ENCODE measurements around the gene CDYL. TPM values are rescaled to one million over a fixed set of nuclear protein-coding genes. Genes with fewer than 3 reads are reported as not detected.
"Not testable (repeated sequence)": the region's sequence is repeated elsewhere in the genome, so short reads cannot be mapped to it uniquely, and the experiment has no call there.

Gene CDYL
- total RNA-seq, 1 donor from 2014 or later = 26.9 TPM

- intact Hi-C loops (cut with micrococcal nuclease) = no loop called here
These were observed 27.1 kb downstream of the CDYL start for GRCh38 chr6:4803343-4803744.

DNA sequence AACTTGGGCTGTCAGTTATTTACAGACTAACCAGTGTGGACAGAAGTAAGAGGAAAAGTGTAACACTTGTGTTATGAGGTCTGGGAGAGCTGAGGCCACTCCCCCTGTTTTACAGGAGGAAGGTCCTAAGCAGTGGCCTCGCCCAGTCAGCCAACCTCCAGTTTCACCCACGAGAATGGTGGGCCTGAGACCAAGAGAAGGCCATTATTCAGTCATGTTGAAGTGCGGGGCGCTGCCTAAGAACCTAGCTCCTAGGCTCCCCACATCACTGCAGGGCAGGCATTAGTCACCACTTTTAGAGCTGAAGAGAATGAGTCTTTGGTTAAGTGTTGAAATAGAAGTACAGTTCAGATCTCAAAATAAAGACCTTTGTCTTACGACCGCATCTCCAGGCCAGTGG lies 27.9 kb downstream of the CDYL start:
- intact Hi-C loops (cut with micrococcal nuclease) = no loop called here

GRCh38 chr6:4805553-4806336 lies 29.5 kb downstream of the CDYL start:
- intact Hi-C loops (cut with micrococcal nuclease) = no loop called here

- intact Hi-C loops (cut with micrococcal nuclease) = no loop called here
These were observed 30.1 kb downstream of the CDYL start for GRCh38 chr6:4806337-4806725.

DNA sequence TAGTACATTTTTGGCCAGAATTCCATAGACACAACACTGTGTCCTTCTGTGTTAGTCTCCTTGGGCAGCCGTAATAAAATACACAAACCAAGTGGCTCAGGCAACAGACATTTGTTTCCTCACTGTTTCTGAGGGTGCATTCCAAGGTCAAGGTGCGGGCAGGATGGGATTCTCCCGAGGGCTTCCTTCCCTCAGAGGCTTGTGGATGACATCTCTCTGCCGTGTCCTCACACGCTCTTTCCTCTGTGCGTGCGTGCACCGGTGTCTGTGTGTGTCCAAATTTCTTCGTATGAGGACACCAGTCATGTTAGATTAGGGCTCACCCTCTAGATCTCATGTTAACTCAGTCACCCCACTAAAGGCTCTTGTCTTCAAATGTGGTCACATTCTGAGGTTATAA lies 30.6 kb downstream of the CDYL start:
- intact Hi-C loops (cut with micrococcal nuclease) = no loop called here

DNA sequence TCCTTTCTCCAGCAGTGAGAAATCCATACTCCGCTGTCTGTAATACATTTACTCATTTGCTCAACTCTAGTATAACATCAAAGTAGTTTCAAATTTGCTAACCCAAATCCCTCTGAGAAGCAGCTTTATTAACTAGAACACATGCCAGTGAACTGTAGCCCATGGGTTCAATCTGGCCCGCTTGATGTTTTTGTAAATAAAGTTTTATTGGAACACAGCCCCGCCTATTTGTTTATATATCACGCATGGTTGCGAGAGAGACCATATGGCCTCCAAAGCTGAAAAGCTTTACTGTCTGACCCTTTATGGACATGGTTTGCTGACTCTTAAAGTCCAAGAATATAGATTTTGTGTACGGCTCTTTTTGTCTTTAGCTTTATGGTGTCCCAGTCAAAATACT lies 32.2 kb downstream of the CDYL start:
- intact Hi-C loops (cut with micrococcal nuclease) = no loop called here

GRCh38 chr6:4809999-4810918 lies 34.1 kb downstream of the CDYL start:
- intact Hi-C loops (cut with micrococcal nuclease) = no loop called here

GRCh38 chr6:4812068-4812467 lies 35.9 kb downstream of the CDYL start:
- intact Hi-C loops (cut with micrococcal nuclease) = no loop called here

- intact Hi-C loops (cut with micrococcal nuclease) = no loop called here
These were observed 36.9 kb downstream of the CDYL start for GRCh38 chr6:4813055-4813454.

DNA sequence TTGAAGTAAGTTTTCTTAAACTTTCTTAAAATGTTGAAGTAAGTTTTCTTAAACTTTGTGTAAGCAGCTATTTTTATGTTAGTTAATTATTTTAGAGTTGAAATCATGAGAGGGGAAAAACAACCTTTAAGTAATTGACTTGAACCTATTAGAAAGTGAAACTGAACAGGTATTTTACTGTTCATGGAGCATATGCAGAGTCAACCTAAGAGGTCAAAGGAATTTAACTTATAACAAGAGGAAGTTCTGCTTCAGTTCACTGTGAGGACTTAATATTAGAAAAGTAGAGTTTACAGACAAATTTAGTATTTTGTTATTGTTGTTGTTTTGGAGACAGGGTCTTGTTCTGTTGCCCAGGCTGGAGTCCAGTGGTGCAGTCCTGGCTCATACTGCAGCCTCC lies 38.0 kb downstream of the CDYL start:
- intact Hi-C loops (cut with micrococcal nuclease) = no loop called here

- intact Hi-C loops (cut with micrococcal nuclease) = no loop called here
These were observed 38.8 kb downstream of the CDYL start for GRCh38 chr6:4814987-4815386.

DNA sequence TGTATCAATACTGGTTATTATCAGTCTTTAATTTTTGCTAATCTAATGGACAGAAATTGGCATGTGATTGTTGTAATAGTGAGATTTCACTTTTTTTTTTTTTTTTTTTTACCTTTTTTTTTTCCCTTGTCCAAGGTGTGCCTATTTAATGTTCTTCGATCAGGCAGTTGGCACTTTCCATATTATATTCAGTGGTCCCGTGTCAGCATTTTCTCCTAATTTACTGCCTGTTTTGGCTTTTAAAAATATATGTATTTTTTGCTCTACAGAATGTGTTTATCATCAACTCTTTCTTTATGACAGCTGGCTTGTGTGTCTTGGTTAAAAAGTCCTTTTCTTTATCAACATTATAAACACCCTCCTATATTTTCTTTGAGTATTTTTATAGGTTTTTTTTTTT lies 39.4 kb downstream of the CDYL start:
- intact Hi-C loops (cut with micrococcal nuclease) = no loop called here

GRCh38 chr6:4816904-4817303 lies 40.7 kb downstream of the CDYL start:
- intact Hi-C loops (cut with micrococcal nuclease) = no loop called here

DNA sequence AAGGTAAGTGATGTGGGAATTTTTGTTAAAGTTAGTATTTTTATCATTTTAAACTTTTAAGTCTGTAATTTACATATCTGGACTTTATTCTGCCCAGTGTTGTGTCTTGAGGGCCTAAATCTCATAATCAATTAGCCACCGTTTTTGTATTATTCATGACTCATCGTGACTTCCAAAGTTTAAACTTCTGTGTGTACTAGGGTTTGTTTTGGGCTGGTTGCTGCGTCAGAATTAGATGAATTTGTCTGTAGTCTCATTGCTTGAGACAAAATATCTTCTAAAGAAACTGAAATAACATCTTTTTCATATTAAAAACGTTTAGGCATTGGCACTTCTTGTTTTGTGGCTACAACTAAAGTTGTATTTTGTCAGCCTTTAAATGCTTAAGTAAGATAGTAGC lies 41.3 kb downstream of the CDYL start:
- intact Hi-C loops (cut with micrococcal nuclease) = no loop called here

DNA sequence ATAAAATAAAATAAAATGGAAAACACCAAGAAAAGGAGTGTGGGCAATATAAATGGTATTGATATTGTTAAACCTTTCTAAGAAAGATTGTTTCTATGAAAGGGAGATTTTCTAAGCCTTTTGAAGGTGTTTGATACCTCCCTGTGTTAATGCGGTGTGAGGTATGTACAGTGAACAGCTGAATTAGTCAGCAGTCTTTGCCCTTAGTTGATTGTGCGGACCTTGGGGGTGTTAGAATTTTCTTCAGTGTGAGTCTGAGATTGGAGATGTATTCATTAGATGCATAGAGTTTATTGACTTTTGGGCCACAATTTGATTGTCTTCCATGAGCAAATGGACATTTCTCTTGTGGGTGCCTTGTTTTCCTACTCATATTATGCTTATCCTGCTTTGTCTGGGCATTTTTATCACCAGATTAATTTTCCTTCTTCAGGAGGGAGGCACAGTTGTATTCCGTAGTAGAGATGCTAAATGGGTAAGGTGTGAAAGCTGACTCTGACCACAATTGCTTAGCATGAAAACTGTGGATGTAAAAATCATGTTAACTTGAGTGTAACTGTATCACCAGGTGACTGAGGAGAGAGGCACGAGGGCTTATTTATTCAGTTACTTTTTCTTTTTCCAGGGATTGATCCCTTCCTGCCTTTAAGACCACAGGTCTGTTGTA lies 42.2 kb downstream of the CDYL start:
- intact Hi-C loops (cut with micrococcal nuclease) = no loop called here

GRCh38 chr6:4819706-4820283 lies 43.6 kb downstream of the CDYL start:
- intact Hi-C loops (cut with micrococcal nuclease) = no loop called here

DNA sequence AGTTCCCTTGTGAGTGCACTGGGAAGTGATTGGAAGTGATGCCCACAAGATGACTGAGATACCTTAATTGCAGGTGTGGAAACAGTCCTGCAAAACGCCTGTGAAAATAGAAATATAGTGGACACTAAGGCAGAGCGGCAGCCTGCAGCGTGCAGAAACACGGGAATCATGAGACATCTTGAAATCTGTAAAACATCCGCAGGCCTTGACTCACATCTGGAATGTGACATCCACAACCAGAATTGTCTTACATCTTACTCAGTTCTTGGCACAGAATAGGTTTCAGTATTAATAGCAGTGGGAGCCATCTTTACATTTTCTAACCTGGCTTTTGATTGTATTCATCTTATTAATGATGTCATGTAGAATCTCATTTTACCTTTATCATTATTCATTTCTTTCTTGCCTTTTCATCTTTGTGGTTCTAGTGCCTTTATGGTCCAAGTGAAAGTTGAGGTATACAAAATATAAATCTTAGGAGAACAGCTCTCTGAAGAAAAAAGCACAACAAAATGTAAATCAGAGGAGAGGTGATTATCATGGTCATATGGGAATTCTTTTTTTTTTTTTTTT lies 44.6 kb downstream of the CDYL start:
- intact Hi-C loops (cut with micrococcal nuclease) = no loop called here

- intact Hi-C loops (cut with micrococcal nuclease) = no loop called here
These were observed 46.3 kb downstream of the CDYL start for GRCh38 chr6:4822476-4822875.

DNA sequence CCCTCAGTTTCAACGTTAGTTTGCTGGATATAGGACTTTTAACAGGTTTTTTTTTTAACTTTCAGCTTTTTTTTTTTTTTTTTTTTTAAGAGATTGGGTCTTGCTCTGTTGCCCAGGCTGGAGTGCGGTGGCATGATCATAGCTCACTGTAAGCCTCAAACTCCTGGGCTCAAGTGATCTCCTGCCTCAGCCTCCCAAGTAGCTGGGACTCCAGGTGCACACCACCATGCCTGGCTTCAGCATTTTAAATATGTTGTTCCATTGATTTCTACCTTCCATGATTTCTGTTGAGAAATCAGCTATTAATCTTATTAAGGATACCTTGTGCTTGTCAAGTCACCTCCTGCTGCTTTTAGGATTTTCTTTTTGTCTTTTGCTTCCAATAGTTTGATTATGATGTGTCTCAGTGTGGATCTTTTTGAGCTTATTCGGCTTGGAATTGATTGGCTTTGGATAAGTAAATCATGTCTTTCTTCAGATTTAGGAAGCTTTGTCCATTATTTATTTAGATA lies 52.0 kb downstream of the CDYL start:
- intact Hi-C loops (cut with micrococcal nuclease) = no loop called here

- intact Hi-C loops (cut with micrococcal nuclease) = no loop called here
These were observed 52.9 kb downstream of the CDYL start for GRCh38 chr6:4829089-4829488.

- intact Hi-C loops (cut with micrococcal nuclease) = not testable (repeated sequence)
These were observed 59.3 kb downstream of the CDYL start for GRCh38 chr6:4835540-4835939.
